ENCODE results near the gene MAP3K10.

DNA sequence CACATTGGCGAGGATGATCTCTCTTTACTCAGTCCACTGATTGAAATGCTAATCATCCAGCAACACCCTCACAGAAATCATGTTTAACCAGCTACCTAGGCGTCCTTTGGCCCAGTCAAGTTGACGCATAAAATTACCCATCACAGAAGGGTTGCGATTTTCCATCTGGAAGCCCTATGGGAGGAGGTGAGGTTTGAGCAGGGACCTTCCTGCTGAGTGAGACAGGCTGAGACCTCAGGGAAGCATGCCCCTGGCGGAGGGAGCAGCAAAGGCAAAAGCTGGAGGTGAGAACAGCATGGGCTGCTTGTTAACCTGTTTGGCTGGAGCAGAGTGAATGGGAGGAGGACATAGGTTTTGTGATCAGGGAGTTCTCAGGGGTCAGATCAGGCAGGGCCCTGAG is 19.7 kb downstream of the MAP3K10 start:
- no peak for TF ChIP-seq CTCF (conservative IDR thresholded peaks at IDR 0.05)
- no peak for TF ChIP-seq ZFX (IDR thresholded peaks at IDR 0.05)
